Activated CD4-positive, alpha-beta T cell treated with anti-CD3 and anti-CD28 coated beads, Interleukin-2, amount 50 U/mL, for 48 hours (primary cell): Measurements from ENCODE around the gene C1QTNF5.
A peak's percentile ranks its signal among the peaks of the same experiment; 100 is the strongest.

ENCODE experiments used
- DNase-seq, 2 experiments: peaks; one replicate each; pipeline ENCODE4 v3.0.0-alpha.2; 2020

Gene C1QTNF5

GRCh38 chr11:119356349-119357031 lies 15.8 kb upstream of the C1QTNF5 start:
- DNase-seq, result peak; percentile 77 to 84

GRCh38 chr11:119355091-119355843 lies 14.6 kb upstream of the C1QTNF5 start:
- DNase-seq, result no peak

GRCh38 chr11:119352857-119353260 lies 12.2 kb upstream of the C1QTNF5 start:
- no peak for DNase-seq

GRCh38 chr11:119351232-119351631 lies 10.5 kb upstream of the C1QTNF5 start:
- no peak for DNase-seq

- DNase-seq, result no peak
Measured at GRCh38 chr11:119350302-119350701, 9.6 kb upstream of the C1QTNF5 start.

GRCh38 chr11:119347940-119348605 lies 7.4 kb upstream of the C1QTNF5 start:
- DNase-seq, result no peak

GRCh38 chr11:119347242-119347641 lies 6.6 kb upstream of the C1QTNF5 start:
- no peak for DNase-seq

GRCh38 chr11:119346605-119347004 lies 5.9 kb upstream of the C1QTNF5 start, which contains the start of gene MFRP:
MFRP (minus strand) TSS chr11:119346705; CDS start chr11:119346513, 192 bp downstream.
- no peak for DNase-seq

GRCh38 chr11:119345685-119346084 lies 5.0 kb upstream of the C1QTNF5 start:
- DNase-seq, result no peak

GRCh38 chr11:119344291-119345010 lies 3.8 kb upstream of the C1QTNF5 start:
- DNase-seq, result no peak

GRCh38 chr11:119343726-119344125 lies 3.0 kb upstream of the C1QTNF5 start:
- no peak for DNase-seq

GRCh38 chr11:119342362-119343130 lies 1.9 kb upstream of the C1QTNF5 start:
- DNase-seq, result no peak

GRCh38 chr11:119342023-119342300 lies 1.3 kb upstream of the C1QTNF5 start:
- DNase-seq, result no peak

GRCh38 chr11:119341222-119342022 lies 739 bp upstream of the C1QTNF5 start:
- no peak for DNase-seq

GRCh38 chr11:119339589-119340334 lies 921 bp downstream of the C1QTNF5 start:
- peak in 1 of 2 experiments; percentile 55 for DNase-seq

GRCh38 chr11:119338965-119339588 lies 1.6 kb downstream of the C1QTNF5 start:
- DNase-seq, result no peak

GRCh38 chr11:119338318-119338890 lies 2.3 kb downstream of the C1QTNF5 start:
- peak; percentile 70 to 79 for DNase-seq

- no peak for DNase-seq
Measured at GRCh38 chr11:119337581-119338317, 2.9 kb downstream of the C1QTNF5 start.
